Stomach (tissue), 4 donors: Measurements from ENCODE around the gene TMEM144.

Source experiments
- CTCF ChIP-seq, 7 experiments: fragments of 450-650 bp in 4 of 7; fragments of 200-600 bp in 3 of 7; sonication (generic) in 3 of 7; IDR thresholded peaks; one replicate each; pipeline ENCODE4 v1.5.1; 2016 to 2019; ENCODE audit warnings: antibody characterized with exemption in 7 of 7, control low read depth in 2 of 7, mild to moderate bottlenecking in 1 of 7
- POLR2A ChIP-seq, 4 donors: fragments of 450-650 bp; IDR thresholded peaks; one replicate each; pipeline ENCODE4 v1.6.1; 2016; ENCODE audit warnings: antibody characterized with exemption in 4 of 4, control low read depth in 2 of 4, mild to moderate bottlenecking in 1 of 4, moderate library complexity in 1 of 4

DNA sequence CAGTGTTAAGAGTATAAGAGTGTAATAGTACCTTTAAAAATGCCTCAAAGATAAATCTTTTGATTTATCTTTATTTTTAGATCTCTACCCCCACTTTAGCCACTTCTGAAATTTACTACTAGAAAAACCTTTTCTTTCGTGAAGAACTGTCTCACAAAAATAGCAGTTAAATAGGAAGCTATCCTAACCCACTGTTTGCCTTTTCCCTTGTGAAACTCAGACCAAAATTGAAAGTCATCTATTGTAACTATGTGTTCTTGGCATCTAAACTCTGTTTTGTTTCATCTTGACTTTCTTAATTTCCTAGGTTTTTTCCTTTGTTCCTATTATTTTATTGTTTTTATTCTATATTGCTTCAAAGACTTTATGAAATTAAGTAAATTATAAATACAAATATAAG is 7.8 kb upstream of the TMEM144 start:
- no peak for TF ChIP-seq POLR2A (IDR thresholded peaks at IDR 0.05)
- TF ChIP-seq CTCF (IDR thresholded peaks at IDR 0.05), result no peak
